H9 (cell line): ENCODE results near the gene ITPK1. TPM values are rescaled to one million over a fixed set of nuclear protein-coding genes. Genes with fewer than 3 reads are reported as not detected.

ENCODE experiments used
- DNase-seq: peaks from one replicate; pipeline ENCODE4 v3.0.0-alpha.2; 2017
- H2AFZ ChIP-seq: one replicate; pipeline ENCODE4 v1.6.1; 2013; ENCODE audit warnings: mild to moderate bottlenecking, low read length, control low read depth, moderate library complexity
- H2AK5ac ChIP-seq: 2 replicates; pipeline ENCODE4 v1.6.1; 2013; ENCODE audit warnings: low read length, control low read depth, mixed read lengths; ENCODE audit not compliant: insufficient read length
- H2BK120ac ChIP-seq: one replicate; pipeline ENCODE4 v1.6.1; 2013; ENCODE audit warnings: low read depth, mild to moderate bottlenecking, low read length, control low read depth, inconsistent platforms; ENCODE audit not compliant: poor library complexity, severe bottlenecking
- H2BK12ac ChIP-seq: 2 replicates; pipeline ENCODE4 v1.6.1; 2013; ENCODE audit warnings: low read length, control low read depth, mixed read lengths, low read depth; ENCODE audit not compliant: insufficient read length
- H2BK15ac ChIP-seq: 2 replicates; pipeline ENCODE4 v1.6.1; 2013; ENCODE audit warnings: low read depth, low read length, control low read depth
- H2BK20ac ChIP-seq: one replicate; pipeline ENCODE4 v1.6.1; 2013; ENCODE audit warnings: low read depth, mild to moderate bottlenecking, low read length, control low read depth, inconsistent platforms; ENCODE audit not compliant: poor library complexity, severe bottlenecking
- H2BK5ac ChIP-seq: 2 replicates; pipeline ENCODE4 v1.6.1; 2013; ENCODE audit warnings: low read length, control low read depth, mixed read lengths; ENCODE audit not compliant: insufficient read length
- H3K14ac ChIP-seq: 2 replicates; pipeline ENCODE4 v1.6.1; 2013; ENCODE audit warnings: low read length, control low read depth; ENCODE audit not compliant: insufficient read depth
- H3K18ac ChIP-seq: 2 replicates; pipeline ENCODE4 v1.6.1; 2013; ENCODE audit warnings: low read depth, mild to moderate bottlenecking, mixed read lengths, low read length, control low read depth; ENCODE audit not compliant: insufficient read length
- H3K23ac ChIP-seq: 2 replicates; pipeline ENCODE4 v1.6.1; 2013; ENCODE audit warnings: low read length, control low read depth, mixed read lengths, low read depth; ENCODE audit not compliant: insufficient read length
- H3K23me2 ChIP-seq: 2 replicates; pipeline ENCODE4 v1.6.1; 2013; ENCODE audit warnings: low read depth, mild to moderate bottlenecking, mixed read lengths, low read length, control low read depth; ENCODE audit not compliant: insufficient read length, poor library complexity, severe bottlenecking
- H3K27ac ChIP-seq: 2 replicates; pipeline ENCODE4 v1.5.1; 2013; ENCODE audit warnings: low read length, control low read depth, mixed read lengths, low read depth; ENCODE audit not compliant: insufficient read length
- H3K27me3 ChIP-seq: 2 replicates; pipeline ENCODE4 v1.6.1; 2013; ENCODE audit warnings: low read length, control low read depth, inconsistent platforms; ENCODE audit not compliant: insufficient read depth
- H3K4ac ChIP-seq: 2 replicates; pipeline ENCODE4 v1.6.1; 2013; ENCODE audit warnings: low read depth, mild to moderate bottlenecking, control low read depth, inconsistent platforms, low read length, moderate library complexity
- H3K4me1 ChIP-seq: 2 replicates; pipeline ENCODE4 v1.6.1; 2013; ENCODE audit warnings: low read length, control low read depth, inconsistent platforms; ENCODE audit not compliant: insufficient read depth
- H3K4me2 ChIP-seq: 2 replicates; pipeline ENCODE4 v1.6.1; 2013; ENCODE audit warnings: low read length, control low read depth, mixed read lengths; ENCODE audit not compliant: insufficient read length, insufficient read depth
- H3K56ac ChIP-seq: 2 replicates; pipeline ENCODE4 v1.6.1; 2013; ENCODE audit warnings: low read depth, mild to moderate bottlenecking, mixed read lengths, low read length, control low read depth; ENCODE audit not compliant: insufficient read length
- H3K79me1 ChIP-seq: 2 replicates; pipeline ENCODE4 v1.6.1; 2013; ENCODE audit warnings: low read depth, mild to moderate bottlenecking, moderate library complexity, low read length, control low read depth, inconsistent platforms; ENCODE audit not compliant: insufficient read depth, poor library complexity, severe bottlenecking
- H3K79me2 ChIP-seq: 2 replicates; pipeline ENCODE4 v1.6.1; 2013; ENCODE audit warnings: low read length, control low read depth, inconsistent platforms; ENCODE audit not compliant: insufficient read depth
- H3K9ac ChIP-seq: 2 replicates; pipeline ENCODE4 v1.6.1; 2013; ENCODE audit warnings: low read length, control low read depth, mixed read lengths; ENCODE audit not compliant: insufficient read length; ENCODE audit errors: extremely low read depth
- H3K9me3 ChIP-seq: one replicate; pipeline ENCODE4 v1.6.1; 2013; ENCODE audit warnings: low read depth, low read length, inconsistent platforms; ENCODE audit not compliant: control insufficient read depth
- H3T11ph ChIP-seq: one replicate; pipeline ENCODE4 v1.6.1; 2013; ENCODE audit warnings: mild to moderate bottlenecking, low read length, control low read depth, inconsistent platforms
- H4K20me1 ChIP-seq: one replicate; pipeline ENCODE4 v1.6.1; 2013; ENCODE audit not compliant: control insufficient read depth, insufficient read length, insufficient read depth
- H4K5ac ChIP-seq: 2 replicates; pipeline ENCODE4 v1.6.1; 2013; ENCODE audit warnings: low read depth, mild to moderate bottlenecking, mixed read lengths, low read length, control low read depth; ENCODE audit not compliant: insufficient read length
- H4K8ac ChIP-seq: replicated peaks from 2 replicates; pipeline ENCODE4 v1.6.1; 2013; ENCODE audit warnings: low read length, control low read depth, mixed read lengths, low read depth; ENCODE audit not compliant: insufficient read length
- H4K91ac ChIP-seq: 2 replicates; pipeline ENCODE4 v1.6.1; 2013; ENCODE audit warnings: low read depth, mild to moderate bottlenecking, moderate library complexity, mixed read lengths, low read length, control low read depth; ENCODE audit not compliant: insufficient read length
- H3K27ac Mint-ChIP-seq, 3 experiments: 2 replicates in 2 of 3; 3 replicates in 1 of 3; pipeline ENCODE4 v1.8.0; 2020 to 2021; ENCODE audit warnings: mixed read lengths in 3 of 3, mild to moderate bottlenecking in 1 of 3, moderate library complexity in 1 of 3
- H3K27me3 Mint-ChIP-seq: 2 replicates; pipeline ENCODE4 v1.8.0; 2021; ENCODE audit warnings: low read depth, mild to moderate bottlenecking, moderate library complexity, mixed read lengths
- H3K36me3 Mint-ChIP-seq, 3 experiments: 2 replicates in 2 of 3; 3 replicates in 1 of 3; pipeline ENCODE4 v1.8.0; 2020 to 2021; ENCODE audit warnings: low read depth in 3 of 3, mixed read lengths in 3 of 3; ENCODE audit not compliant: insufficient read depth in 1 of 3
- H3K4me1 Mint-ChIP-seq, 2 experiments: 2 replicates each; pipeline ENCODE4 v1.8.0; 2020; ENCODE audit warnings: mixed read lengths in 2 of 2
- H3K4me3 Mint-ChIP-seq, 2 experiments: 2 replicates in 1 of 2; 3 replicates in 1 of 2; pipeline ENCODE4 v1.8.0; 2020 to 2021; ENCODE audit warnings: mild to moderate bottlenecking in 2 of 2, mixed read lengths in 2 of 2, moderate library complexity in 1 of 2
- H3K9me3 Mint-ChIP-seq, 2 experiments: 2 replicates in 1 of 2; 3 replicates in 1 of 2; pipeline ENCODE4 v1.8.0; 2020; ENCODE audit warnings: mild to moderate bottlenecking in 2 of 2, mixed read lengths in 2 of 2, moderate library complexity in 1 of 2
- CTCF ChIP-seq: fragments of 200-600 bp; sonication (generic); conservative IDR thresholded peaks from 3 replicates; pipeline ENCODE4 v1.8.0; 2021; ENCODE audit warnings: antibody characterized with exemption, mild to moderate bottlenecking
- WGBS: extraction: QIAGEN DNeasy Blood & Tissue Kit; methylation state at CpG from one replicate; pipeline ENCODE4 v1.1.7; 2013; ENCODE audit warnings: missing lambda C conversion rate, low lambda C conversion rate, mixed read lengths; ENCODE audit not compliant: insufficient read length; ENCODE audit errors: extremely low coverage; 5-methylcytosine and 5-hydroxymethylcytosine counted together
- total RNA-seq: library from RNA; stranded (reverse); gene quantifications from 2 replicates; pipeline ENCODE4 v1.2.1, GENCODE V29; 2021

The ITPK1 gene
- total RNA-seq, 1 experiment from 2014 or later = 92.7 TPM

DNA sequence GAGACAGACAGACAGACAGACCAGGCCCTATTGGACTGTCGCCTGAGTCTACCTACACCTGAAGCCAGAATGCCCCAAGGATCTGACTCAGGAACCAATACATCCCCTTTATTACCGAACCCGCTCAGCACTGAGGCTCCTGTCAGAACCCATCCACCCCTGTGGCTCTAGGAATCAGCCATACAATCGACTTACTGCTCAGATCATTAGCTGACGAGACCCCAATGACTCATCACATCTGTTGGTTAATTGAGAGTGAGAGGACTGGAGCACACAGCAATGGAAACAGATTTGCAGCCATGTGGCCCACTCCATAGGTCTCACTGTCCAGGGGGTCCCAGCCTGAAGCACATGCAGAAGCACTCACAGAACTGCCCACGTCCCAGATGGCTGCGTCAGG, 15.2 kb downstream of the ITPK1 start:
- DNase-seq = no peak
- no peak overlapping the region for H2BK5ac ChIP-seq
- H3K4ac ChIP-seq = no peak overlapping the region
- no peak overlapping the region for H3K27ac ChIP-seq
- H3T11ph ChIP-seq = no peak overlapping the region
- no peak overlapping the region for H2AFZ ChIP-seq
- no peak overlapping the region for H2BK12ac ChIP-seq
- Mint-ChIP-seq H3K27ac (peak overlapping the region in 2 of 3 experiments; percentile 10 to 94; a peak in 4 of 7 replicates), H3K4me1 (peaks cover 29 to 44% of the 10 kb centered on the region in 2 experiments), H3K4me3 (no peak overlapping the region), H3K27me3 (no peaks in the 10 kb centered on the region), H3K36me3 (peaks cover 0 to 5% (median 2%) of the 10 kb centered on the region in 3 experiments; a peak in 3 of 7 replicates), H3K9me3 (no peaks in the 10 kb centered on the region)
- peaks cover 4% of the 10 kb centered on the region; the same call in 1 of the 2 replicates for H3K4me1 ChIP-seq
- no peak overlapping the region for H3K4me2 ChIP-seq
- no peak overlapping the region for H3K9ac ChIP-seq
- WGBS = no CpG with 5 or more reads among the region's 7 CpGs
- H3K23me2 ChIP-seq = no peaks in the 10 kb centered on the region
- H3K23ac ChIP-seq = no peak overlapping the region
- H3K18ac ChIP-seq = no peak overlapping the region
- peaks cover 15% of the 10 kb centered on the region for H3K79me1 ChIP-seq
- no peak overlapping the region for H4K5ac ChIP-seq
- no peak overlapping the region for H2BK120ac ChIP-seq
- no peak for TF ChIP-seq CTCF
- no peaks in the 10 kb centered on the region for H3K27me3 ChIP-seq
- H3K9me3 ChIP-seq = no peaks in the 10 kb centered on the region
- peaks cover 2% of the 10 kb centered on the region for H4K20me1 ChIP-seq
- no peak overlapping the region for H2BK15ac ChIP-seq
- no peak overlapping the region for H4K91ac ChIP-seq
- no peak overlapping the region for H3K56ac ChIP-seq
- no peak overlapping the region for H3K14ac ChIP-seq
- no peak overlapping the region for H2AK5ac ChIP-seq
- H4K8ac ChIP-seq = no peak overlapping the region
- peaks cover 34% of the 10 kb centered on the region; the same call in 1 of the 2 replicates for H3K79me2 ChIP-seq
- no peak overlapping the region for H2BK20ac ChIP-seq
